ENCODE measurements around the gene C2orf72.

The C2orf72 gene

DNA sequence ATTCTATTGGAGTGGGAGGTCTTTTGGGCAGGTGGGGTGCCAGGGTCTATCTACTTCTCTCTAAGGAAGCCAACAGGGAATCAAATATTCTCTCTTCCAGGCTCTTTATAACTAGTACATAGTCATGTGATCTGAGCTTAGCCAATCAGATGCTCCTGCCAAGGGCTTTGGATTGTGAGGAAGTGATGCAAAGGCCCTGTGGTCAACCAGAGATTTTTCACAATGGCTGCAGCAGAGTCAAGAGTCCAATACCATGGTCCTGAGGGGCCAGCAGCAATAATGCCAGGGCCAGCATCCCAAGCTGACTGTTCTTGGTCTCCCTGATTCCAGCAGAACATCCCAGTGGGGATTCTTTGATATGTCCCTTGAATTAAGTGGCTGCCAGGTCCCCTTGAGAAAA lies 8.4 kb upstream of the C2orf72 start:
- TF ChIP-seq, protein P1, sequence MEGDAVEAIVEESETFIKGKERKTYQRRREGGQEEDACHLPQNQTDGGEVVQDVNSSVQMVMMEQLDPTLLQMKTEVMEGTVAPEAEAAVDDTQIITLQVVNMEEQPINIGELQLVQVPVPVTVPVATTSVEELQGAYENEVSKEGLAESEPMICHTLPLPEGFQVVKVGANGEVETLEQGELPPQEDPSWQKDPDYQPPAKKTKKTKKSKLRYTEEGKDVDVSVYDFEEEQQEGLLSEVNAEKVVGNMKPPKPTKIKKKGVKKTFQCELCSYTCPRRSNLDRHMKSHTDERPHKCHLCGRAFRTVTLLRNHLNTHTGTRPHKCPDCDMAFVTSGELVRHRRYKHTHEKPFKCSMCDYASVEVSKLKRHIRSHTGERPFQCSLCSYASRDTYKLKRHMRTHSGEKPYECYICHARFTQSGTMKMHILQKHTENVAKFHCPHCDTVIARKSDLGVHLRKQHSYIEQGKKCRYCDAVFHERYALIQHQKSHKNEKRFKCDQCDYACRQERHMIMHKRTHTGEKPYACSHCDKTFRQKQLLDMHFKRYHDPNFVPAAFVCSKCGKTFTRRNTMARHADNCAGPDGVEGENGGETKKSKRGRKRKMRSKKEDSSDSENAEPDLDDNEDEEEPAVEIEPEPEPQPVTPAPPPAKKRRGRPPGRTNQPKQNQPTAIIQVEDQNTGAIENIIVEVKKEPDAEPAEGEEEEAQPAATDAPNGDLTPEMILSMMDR (IDR thresholded peaks at IDR 0.05; ENCODE audit: insufficient read depth, low read depth, low read length, missing control alignments): no peak
- no peak overlapping the region for H3K4me3 ChIP-seq (ENCODE audit: low read length)
- no peak for DNase-seq (ENCODE audit: low read depth)

DNA sequence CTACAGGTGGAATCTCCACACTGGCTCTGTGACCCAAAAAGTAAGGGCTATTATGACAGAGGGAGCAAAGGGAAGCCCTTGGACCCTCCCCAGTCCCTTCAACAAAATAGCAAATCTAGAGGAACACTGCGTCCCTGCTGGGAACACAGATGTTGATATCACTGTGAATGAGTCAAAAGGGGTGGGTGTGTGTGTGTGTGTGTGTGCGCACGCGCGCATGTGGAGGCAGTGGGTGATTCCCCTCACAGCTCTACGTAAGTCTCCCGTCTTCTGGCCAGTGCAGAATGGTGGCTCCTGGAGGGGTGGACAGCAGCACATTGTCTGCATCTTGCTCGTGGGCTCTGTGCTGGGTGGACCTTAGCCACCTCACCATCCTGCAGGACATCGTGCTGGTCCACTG lies 7.8 kb upstream of the C2orf72 start:
- H3K4me3 ChIP-seq (ENCODE audit: low read length): no peak overlapping the region
- TF ChIP-seq, protein P1 (IDR thresholded peaks at IDR 0.05; ENCODE audit: insufficient read depth, low read depth, low read length, missing control alignments): no peak
- no peak for DNase-seq (ENCODE audit: low read depth)

- DNase-seq (ENCODE audit: low read depth): no peak
Measured at GRCh38 chr2:231030725-231031124, 6.6 kb upstream of the C2orf72 start.

DNA sequence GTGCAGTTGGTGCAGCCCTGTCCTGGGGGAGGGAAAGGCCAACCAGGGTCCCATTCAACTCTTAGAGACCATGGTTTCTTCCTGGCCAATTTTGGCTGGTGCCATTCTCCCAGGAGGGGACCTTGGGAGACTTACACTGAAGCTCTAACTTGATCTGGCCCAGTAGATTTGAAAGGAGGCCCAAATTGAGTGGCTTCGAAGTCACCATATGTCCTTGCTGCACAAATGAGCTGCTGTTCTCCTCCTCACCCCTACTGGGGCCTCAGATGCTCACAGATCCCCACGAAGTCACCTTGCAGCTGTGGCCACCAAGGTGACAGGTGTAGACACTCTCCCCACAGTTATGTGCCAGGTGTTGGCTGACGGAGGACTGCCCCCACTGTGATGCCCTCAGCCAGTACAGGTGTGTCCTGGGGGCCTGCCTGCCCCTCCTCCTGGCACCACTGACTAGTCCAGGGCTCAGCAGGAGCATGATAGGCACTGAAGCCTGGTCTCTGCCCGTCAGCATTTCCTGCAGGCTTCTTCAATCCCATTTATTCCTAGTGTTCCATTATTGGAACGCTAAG lies 4.7 kb upstream of the C2orf72 start:
- no peak for DNase-seq (ENCODE audit: low read depth)
- TF ChIP-seq, protein P1 (IDR thresholded peaks at IDR 0.05; ENCODE audit: insufficient read depth, low read depth, low read length, missing control alignments): no peak
- H3K4me3 ChIP-seq (ENCODE audit: low read length): no peak overlapping the region

More at GRCh38 chr2:231030725-231031124, 6.6 kb upstream of the C2orf72 start:
- TF ChIP-seq, protein P1 (IDR thresholded peaks at IDR 0.05; ENCODE audit: insufficient read depth, low read depth, low read length, missing control alignments): no peak
- H3K4me3 ChIP-seq (ENCODE audit: low read length): no peak overlapping the region

- TF ChIP-seq, protein P1 (IDR thresholded peaks at IDR 0.05; ENCODE audit: insufficient read depth, low read depth, low read length, missing control alignments): no peak
- no peak overlapping the region for H3K4me3 ChIP-seq (ENCODE audit: low read length)
- no peak for DNase-seq (ENCODE audit: low read depth)
Measured at GRCh38 chr2:231033147-231034132, 3.9 kb upstream of the C2orf72 start.

GRCh38 chr2:231034291-231034882 lies 2.9 kb upstream of the C2orf72 start:
- TF ChIP-seq, protein P1 (IDR thresholded peaks at IDR 0.05; ENCODE audit: insufficient read depth, low read depth, low read length, missing control alignments): no peak
- H3K4me3 ChIP-seq (ENCODE audit: low read length): no peak overlapping the region
- no peak for DNase-seq (ENCODE audit: low read depth)

All from epithelial cell of esophagus (primary cell).